ENCODE results near the gene CCDC157. TPM values are rescaled to one million over a fixed set of nuclear protein-coding genes. Genes with fewer than 3 reads are reported as not detected.
A peak's percentile ranks its signal among the peaks of the same experiment; 100 is the strongest.

Gene CCDC157
- total RNA-seq, 1 donor from 2014 or later, result 9.3 TPM

DNA sequence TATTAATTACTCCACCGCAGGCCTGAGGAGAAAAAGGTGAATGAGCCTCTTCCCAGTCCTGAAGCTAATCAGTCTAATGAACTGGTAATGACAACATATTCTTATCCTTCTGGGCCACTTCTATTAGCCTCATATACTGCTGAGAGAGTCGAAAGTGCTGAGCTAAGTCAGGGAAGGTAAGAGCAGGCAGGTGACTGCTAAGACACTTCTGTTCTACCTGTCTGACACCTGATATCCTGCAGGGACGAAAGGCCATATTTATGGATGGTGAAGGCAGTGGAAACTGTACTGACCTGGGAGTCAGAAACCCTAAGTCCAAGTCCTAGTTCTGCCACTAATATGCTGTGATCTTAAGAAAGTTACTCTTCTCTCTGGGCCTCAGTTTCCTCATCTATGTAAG lies 33.6 kb upstream of the CCDC157 start:
- no peaks in the 10 kb centered on the region for H3K9me3 Mint-ChIP-seq
- TF ChIP-seq, protein P1, sequence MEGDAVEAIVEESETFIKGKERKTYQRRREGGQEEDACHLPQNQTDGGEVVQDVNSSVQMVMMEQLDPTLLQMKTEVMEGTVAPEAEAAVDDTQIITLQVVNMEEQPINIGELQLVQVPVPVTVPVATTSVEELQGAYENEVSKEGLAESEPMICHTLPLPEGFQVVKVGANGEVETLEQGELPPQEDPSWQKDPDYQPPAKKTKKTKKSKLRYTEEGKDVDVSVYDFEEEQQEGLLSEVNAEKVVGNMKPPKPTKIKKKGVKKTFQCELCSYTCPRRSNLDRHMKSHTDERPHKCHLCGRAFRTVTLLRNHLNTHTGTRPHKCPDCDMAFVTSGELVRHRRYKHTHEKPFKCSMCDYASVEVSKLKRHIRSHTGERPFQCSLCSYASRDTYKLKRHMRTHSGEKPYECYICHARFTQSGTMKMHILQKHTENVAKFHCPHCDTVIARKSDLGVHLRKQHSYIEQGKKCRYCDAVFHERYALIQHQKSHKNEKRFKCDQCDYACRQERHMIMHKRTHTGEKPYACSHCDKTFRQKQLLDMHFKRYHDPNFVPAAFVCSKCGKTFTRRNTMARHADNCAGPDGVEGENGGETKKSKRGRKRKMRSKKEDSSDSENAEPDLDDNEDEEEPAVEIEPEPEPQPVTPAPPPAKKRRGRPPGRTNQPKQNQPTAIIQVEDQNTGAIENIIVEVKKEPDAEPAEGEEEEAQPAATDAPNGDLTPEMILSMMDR (conservative IDR thresholded peaks at IDR 0.05), result no peak
- peaks cover 28% of the 10 kb centered on the region for H3K4me1 Mint-ChIP-seq
- H3K27me3 Mint-ChIP-seq (ENCODE audit: low read depth), result no peaks in the 10 kb centered on the region
- no peak for DNase-seq (ENCODE audit: low read depth, low spot score)
- peak overlapping the region; percentile 35 for H3K4me3 Mint-ChIP-seq
- H3K27ac Mint-ChIP-seq (ENCODE audit: unreplicated experiment), result no peak overlapping the region
- H3K36me3 Mint-ChIP-seq (ENCODE audit: low read depth), result no peaks in the 10 kb centered on the region

DNA sequence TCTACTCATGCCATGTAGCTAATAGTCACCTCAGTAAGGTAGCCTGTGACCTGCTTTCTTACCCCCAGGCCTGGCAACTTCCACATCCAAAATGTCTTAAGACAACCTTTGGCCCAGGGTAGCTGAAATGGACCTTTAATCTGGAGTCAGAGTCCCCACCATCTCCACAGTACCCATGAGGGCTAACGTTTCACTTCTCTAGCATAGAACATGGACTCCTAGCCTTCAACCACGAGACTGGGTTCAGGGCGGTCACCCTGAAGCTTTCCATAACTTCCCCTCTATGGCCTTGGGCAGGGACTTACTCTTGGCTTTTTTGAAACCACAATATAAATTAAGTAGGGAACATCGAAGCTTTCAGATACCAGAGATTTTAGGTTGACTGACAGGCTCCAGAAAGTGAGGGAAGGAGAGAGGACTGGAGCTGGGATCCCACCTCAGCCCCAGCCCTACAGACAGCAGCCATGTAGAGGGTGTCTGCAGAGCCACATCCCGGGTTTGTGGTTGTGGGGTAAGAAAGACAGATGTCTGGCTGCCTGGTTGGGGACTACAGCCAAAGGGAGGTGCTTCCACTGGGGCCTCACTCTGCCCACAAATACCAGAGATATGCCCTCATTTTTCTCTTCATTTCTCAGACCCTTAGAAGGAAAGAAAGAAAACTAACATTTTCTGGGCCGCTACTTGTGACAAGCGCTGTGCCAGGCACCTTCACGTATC lies 32.6 kb upstream of the CCDC157 start:
- Mint-ChIP-seq H3K9me3 (no peaks in the 10 kb centered on the region), H3K27me3 (ENCODE audit: low read depth) (no peaks in the 10 kb centered on the region), H3K4me3 (peak overlapping the region; percentile 72), H3K4me1 (peaks cover 24% of the 10 kb centered on the region), H3K36me3 (ENCODE audit: low read depth) (no peaks in the 10 kb centered on the region), H3K27ac (ENCODE audit: unreplicated experiment) (peak overlapping the region; percentile 12)
- DNase-seq (ENCODE audit: low read depth, low spot score), result no peak
- TF ChIP-seq, protein P1 (conservative IDR thresholded peaks at IDR 0.05), result no peak

DNA sequence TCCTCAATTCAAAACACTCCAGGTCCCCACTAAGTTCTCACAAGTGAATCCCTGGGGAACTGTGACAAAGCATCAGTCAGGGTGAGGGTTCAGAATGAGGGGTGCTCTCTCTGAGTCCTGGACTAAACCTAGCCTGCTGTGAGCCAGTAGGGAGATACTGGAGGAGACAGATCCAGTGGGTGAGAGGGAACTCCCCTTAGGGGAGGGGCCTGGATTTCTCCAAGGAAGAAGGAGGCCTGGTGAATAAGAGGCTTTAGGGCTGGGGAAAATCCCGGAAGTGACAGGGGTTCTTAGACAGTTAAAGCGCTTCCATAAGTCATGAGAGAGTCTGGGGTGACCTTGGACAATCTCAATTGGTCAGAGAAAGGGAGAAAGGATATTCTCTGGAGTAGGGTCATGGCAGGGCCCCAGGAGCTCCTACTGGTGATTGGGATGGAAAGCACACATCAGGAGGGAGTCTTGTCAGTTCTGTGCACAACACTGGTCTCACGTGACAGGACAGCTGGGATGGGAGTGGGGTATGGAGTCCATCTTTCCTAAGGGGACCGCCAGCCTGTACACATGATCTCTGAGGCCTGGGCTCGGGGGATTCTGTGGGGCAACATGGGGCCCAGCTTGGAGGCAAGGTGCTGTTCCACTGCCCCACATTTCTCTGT lies 31.6 kb upstream of the CCDC157 start:
- Mint-ChIP-seq H3K36me3 (ENCODE audit: low read depth) (no peaks in the 10 kb centered on the region), H3K4me3 (peak overlapping the region; percentile 89), H3K4me1 (peaks cover 23% of the 10 kb centered on the region), H3K9me3 (no peaks in the 10 kb centered on the region), H3K27me3 (ENCODE audit: low read depth) (no peaks in the 10 kb centered on the region), H3K27ac (ENCODE audit: unreplicated experiment) (no peak overlapping the region)
- no peak for DNase-seq (ENCODE audit: low read depth, low spot score)
- TF ChIP-seq, protein P1 (conservative IDR thresholded peaks at IDR 0.05), result no peak

DNA sequence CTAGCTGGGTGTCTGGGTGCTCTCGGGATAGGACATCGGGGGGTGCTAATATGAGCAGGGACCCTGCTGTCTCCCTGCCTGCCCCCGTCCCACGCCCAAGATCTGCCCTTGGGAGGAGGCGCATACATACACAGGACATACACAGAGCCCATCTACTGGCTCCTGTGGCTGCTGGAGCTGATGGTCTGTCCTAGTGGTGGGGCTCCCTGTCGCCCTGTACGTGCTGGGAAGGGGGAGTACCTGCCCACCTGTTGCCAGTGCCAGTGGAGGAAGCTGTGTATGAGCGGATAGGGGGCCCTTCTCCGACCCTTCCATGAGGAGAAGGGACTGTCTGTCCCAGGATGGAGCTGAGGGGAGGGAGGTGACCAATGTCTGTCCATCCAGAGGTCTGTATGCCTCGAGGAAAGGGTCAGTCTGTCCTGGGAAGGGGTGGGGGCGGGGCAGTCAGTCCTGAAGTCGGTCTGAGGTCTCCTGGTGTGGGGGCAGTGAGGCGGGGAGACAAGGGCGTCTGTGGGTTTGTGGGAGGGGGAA lies 31.0 kb upstream of the CCDC157 start:
- Mint-ChIP-seq H3K27me3 (ENCODE audit: low read depth) (no peaks in the 10 kb centered on the region), H3K36me3 (ENCODE audit: low read depth) (peaks cover 4% of the 10 kb centered on the region), H3K27ac (ENCODE audit: unreplicated experiment) (no peak overlapping the region), H3K4me3 (peak overlapping the region; percentile 89), H3K4me1 (peaks cover 23% of the 10 kb centered on the region), H3K9me3 (no peaks in the 10 kb centered on the region)
- no peak for DNase-seq (ENCODE audit: low read depth, low spot score)
- TF ChIP-seq, protein P1 (conservative IDR thresholded peaks at IDR 0.05), result no peak

DNA sequence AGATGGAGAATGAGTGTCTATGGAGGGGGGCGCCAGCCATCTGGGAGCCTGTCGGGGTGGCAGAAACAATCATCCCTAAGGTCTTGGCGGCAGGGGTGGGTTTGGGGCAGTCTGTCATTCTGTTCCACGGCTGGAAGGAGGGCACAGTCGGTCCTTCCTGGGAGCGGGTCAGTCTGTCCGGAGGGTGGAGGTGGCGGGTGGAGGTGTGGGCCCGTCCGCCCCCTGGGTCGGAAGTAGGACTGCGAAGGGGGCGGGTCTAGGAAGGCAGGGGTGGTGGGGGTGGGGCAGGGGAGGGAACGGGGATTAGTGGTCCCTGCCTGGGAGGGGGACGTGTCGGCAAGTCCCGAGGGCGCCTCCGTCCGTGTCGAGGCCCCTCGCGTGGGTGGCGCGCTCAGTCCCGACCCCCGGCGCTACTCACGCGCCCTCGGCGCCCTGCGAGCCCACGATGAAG lies 30.5 kb upstream of the CCDC157 start:
- Mint-ChIP-seq H3K9me3 (no peaks in the 10 kb centered on the region), H3K27ac (ENCODE audit: unreplicated experiment) (no peak overlapping the region), H3K4me3 (peak overlapping the region; percentile 89), H3K4me1 (peaks cover 23% of the 10 kb centered on the region), H3K36me3 (ENCODE audit: low read depth) (peaks cover 4% of the 10 kb centered on the region), H3K27me3 (ENCODE audit: low read depth) (no peaks in the 10 kb centered on the region)
- TF ChIP-seq, protein P1 (conservative IDR thresholded peaks at IDR 0.05), result no peak
- DNase-seq (ENCODE audit: low read depth, low spot score), result no peak
